Peyer's patch (tissue), 4 donors: ENCODE measurements around the gene MIEF2. TPM values are rescaled to one million over a fixed set of nuclear protein-coding genes. Genes with fewer than 3 reads are reported as not detected.
A peak's percentile ranks its signal among the peaks of the same experiment; 100 is the strongest.

Experiments
- DNase-seq, 3 donors: peaks; one replicate each; pipeline ENCODE4 v3.0.0-alpha.2; 2017 to 2019
- H3K27ac ChIP-seq, 4 donors: fragments of 200-600 bp; sonication (generic); one replicate each; pipeline ENCODE4 v1.5.1; 2016 to 2019
- H3K27me3 ChIP-seq, 2 donors: fragments of 200-600 bp; sonication (generic); one replicate each; pipeline ENCODE4 v1.5.1; 2019
- H3K36me3 ChIP-seq, 3 donors: fragments of 200-600 bp; sonication (generic); one replicate each; pipeline ENCODE4 v1.5.1; 2016 to 2019
- H3K4me1 ChIP-seq, 4 donors: fragments of 200-600 bp; sonication (generic); one replicate each; pipeline ENCODE4 v1.5.1; 2016 to 2019
- H3K4me3 ChIP-seq, 4 donors: fragments of 200-600 bp; sonication (generic); 1 replicate in 3 of 4; 2 replicates in 1 of 4; pipeline ENCODE4 v1.5.1; 2016 to 2019; ENCODE audit warnings: mild to moderate bottlenecking in 1 of 4
- H3K9me3 ChIP-seq, 4 donors: fragments of 200-600 bp; sonication (generic); one replicate each; pipeline ENCODE4 v1.5.1; 2016 to 2019; ENCODE audit warnings: mild to moderate bottlenecking in 1 of 4
- POLR2A ChIP-seq, 2 donors: fragments of 450-650 bp; IDR thresholded peaks; one replicate each; pipeline ENCODE4 v1.5.1; 2017; ENCODE audit warnings: antibody characterized with exemption in 2 of 2, mild to moderate bottlenecking in 2 of 2, moderate library complexity in 2 of 2
- total RNA-seq, 4 donors: library from RNA; depleted of rRNA; stranded (reverse); fragments of >200 nt; gene quantifications; one replicate each; pipeline ENCODE4 v1.1.0, GENCODE V29; 2016
- TF ChIP-seq, protein P1 (sequence below), 6 experiments: fragments of 450-650 bp in 4 of 6; fragments of 200-600 bp in 2 of 6; sonication (generic) in 1 of 6; IDR thresholded peaks; one replicate each; pipeline ENCODE4 v1.5.1; 2017 to 2019; ENCODE audit warnings: antibody characterized with exemption in 6 of 6, mild to moderate bottlenecking in 3 of 6, moderate library complexity in 1 of 6

MIEF2 gene
- total RNA-seq, 4 donors from 2014 or later = 3.3 to 49.6 (median 22.9) TPM

DNA sequence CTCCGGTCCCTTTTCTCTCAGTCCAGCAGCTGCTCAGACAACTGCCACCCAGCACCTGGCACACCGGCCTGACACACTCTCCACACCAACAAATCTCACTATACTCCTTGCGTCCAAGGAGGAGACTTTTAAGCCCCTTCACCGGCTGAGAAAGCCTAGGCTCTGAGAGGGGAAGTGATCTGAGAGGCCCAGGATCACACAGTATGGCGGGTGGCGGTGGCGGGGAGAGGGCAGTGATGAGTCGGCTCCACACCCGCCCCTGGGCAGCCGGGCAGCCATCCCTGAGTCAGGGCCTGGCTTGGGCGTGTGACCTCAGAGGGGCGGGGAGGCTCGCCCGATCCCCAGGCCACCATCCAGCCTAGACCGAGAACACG, 2.5 kb upstream of the MIEF2 start:
- Histone ChIP-seq H3K4me3 (peak overlapping the region; percentile 84 to 99 (median 98)), H3K9me3 (no peaks in the 10 kb centered on the region), H3K4me1 (peaks cover 9 to 39% (median 18%) of the 10 kb centered on the region in 4 donors), H3K27ac (peak overlapping the region; percentile 95 to 98 (median 96)), H3K27me3 (no peaks in the 10 kb centered on the region), H3K36me3 (peaks cover 0 to 40% (median 0%) of the 10 kb centered on the region in 3 donors)
- peak; percentile 65 to 88 (median 84) for DNase-seq
- TF ChIP-seq, protein P1, sequence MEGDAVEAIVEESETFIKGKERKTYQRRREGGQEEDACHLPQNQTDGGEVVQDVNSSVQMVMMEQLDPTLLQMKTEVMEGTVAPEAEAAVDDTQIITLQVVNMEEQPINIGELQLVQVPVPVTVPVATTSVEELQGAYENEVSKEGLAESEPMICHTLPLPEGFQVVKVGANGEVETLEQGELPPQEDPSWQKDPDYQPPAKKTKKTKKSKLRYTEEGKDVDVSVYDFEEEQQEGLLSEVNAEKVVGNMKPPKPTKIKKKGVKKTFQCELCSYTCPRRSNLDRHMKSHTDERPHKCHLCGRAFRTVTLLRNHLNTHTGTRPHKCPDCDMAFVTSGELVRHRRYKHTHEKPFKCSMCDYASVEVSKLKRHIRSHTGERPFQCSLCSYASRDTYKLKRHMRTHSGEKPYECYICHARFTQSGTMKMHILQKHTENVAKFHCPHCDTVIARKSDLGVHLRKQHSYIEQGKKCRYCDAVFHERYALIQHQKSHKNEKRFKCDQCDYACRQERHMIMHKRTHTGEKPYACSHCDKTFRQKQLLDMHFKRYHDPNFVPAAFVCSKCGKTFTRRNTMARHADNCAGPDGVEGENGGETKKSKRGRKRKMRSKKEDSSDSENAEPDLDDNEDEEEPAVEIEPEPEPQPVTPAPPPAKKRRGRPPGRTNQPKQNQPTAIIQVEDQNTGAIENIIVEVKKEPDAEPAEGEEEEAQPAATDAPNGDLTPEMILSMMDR (IDR thresholded peaks at IDR 0.05) = no peak
- peak; percentile 29 to 55 for TF ChIP-seq POLR2A (IDR thresholded peaks at IDR 0.05)

DNA sequence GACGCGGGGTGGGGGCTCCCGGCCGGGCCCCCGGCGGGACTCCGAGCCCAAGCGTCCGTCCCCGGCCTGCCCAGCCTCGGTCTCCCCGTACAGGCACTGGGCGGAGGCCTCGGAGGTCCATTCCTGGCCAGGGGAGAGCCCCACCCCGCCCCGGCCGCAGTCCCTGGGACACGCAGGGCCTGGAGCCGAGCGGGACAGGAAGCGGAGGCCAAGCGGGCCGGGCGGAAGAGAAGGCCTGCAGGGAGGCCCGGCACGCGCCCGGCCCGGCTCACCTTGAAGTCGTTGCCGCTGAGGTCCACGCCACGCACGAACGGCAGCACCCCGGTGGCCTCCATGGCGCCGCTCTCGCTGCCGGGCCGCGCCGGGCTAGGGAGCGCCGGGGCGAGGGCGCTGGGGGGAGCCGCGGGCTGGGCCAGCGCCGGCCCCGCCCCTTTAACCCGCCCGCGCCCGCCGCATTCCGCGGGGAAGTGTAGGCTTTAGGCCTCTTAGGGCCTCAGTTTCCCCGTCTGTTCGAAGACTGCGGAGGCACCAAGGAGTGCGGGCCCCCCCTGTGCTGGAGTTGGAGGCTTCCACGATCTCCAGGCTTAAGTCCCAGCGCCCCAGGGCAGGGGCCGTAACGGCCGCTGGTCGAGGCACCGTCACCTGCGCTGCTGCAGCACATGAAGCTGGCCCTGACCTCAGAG, 2.0 kb upstream of the MIEF2 start, which contains the start of gene FLII:
Gene FLII (minus strand): TSS at position 383 of the 683 bp plus-strand sequence. CDS start 48 bp downstream, at position 335.
- peak; percentile 50 to 81 (median 74) for DNase-seq
- Histone ChIP-seq H3K4me3 (peak within 1 kb of the TSS; percentile 84 to 99 (median 98)), H3K9me3 (no peaks in the 10 kb centered on the region), H3K4me1 (peaks cover 9 to 39% (median 18%) of the 10 kb centered on the region in 4 donors), H3K36me3 (peaks cover 0 to 40% (median 0%) of the 10 kb centered on the region in 3 donors), H3K27me3 (no peaks in the 10 kb centered on the region), H3K27ac (peak within 1 kb of the TSS; percentile 95 to 98 (median 96))
- TF ChIP-seq, protein P1 (IDR thresholded peaks at IDR 0.05) = no peak
- peak; percentile 43 to 62 for TF ChIP-seq POLR2A (IDR thresholded peaks at IDR 0.05)

DNA sequence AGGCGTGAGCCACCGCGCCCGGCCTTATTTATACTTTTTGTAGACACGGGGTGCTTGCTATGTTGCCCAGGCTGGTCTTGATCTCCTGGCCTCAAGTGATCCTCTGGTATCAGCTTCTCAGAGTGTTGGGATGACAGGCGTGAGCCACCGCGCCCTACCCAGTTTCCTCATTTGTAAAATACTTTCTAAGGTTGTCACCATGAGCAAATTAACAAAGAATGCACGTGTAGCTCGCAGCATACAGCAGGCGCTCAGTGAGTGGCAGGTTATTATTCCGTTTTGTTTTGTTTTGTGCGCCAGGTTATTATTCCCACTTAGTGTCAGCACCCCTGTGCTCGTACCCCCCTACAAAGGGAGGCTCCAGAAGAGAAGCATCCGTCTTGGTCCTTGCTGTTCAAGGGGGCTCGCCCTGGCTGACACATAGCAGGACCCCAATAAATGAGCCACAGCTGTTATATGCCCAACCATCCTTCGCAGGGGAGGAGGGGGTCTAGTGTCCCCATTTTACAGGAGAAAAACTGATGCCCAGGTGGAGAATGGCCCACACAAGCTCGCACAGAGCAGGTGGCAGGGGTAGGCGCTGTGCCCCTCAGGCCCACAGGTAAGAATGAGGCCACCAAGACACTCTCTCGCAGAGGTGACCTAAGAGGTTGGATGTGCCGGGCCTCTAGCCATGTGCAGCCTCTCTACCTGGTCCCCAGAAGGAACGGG, 686 bp upstream of the MIEF2 start:
- H3K4me1 ChIP-seq = peaks cover 9 to 39% (median 18%) of the 10 kb centered on the region in 4 donors
- no peaks in the 10 kb centered on the region for H3K27me3 ChIP-seq
- peaks cover 0 to 40% (median 0%) of the 10 kb centered on the region in 3 donors for H3K36me3 ChIP-seq
- peak overlapping the region; percentile 89 to 96 (median 92) for H3K27ac ChIP-seq
- DNase-seq = no peak
- TF ChIP-seq, protein P1 (IDR thresholded peaks at IDR 0.05) = no peak
- no peak for TF ChIP-seq POLR2A (IDR thresholded peaks at IDR 0.05)
- peak overlapping the region; percentile 64 to 96 (median 85) for H3K4me3 ChIP-seq
- no peaks in the 10 kb centered on the region for H3K9me3 ChIP-seq

DNA sequence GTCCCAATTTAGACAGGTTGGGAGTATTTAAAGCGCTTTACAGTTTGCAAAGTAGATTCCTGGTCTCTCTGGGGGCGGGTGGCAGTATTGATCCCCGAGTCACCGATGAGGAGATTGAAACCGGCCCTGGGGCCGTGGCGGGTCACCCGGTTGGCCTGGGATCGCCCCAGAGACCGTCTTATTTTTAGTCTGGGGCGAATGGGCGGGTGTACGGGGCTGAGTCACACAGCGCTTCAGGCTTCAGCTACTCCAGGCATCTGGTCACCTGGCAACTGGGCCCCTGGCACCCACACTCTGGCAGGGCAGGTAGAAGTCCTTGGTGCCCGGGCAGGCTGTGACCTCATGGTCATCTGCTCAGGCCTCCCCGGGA, 669 bp downstream of the MIEF2 start:
- Histone ChIP-seq H3K27ac (peak overlapping the region; percentile 89 to 96 (median 92)), H3K36me3 (peaks cover 0 to 34% (median 0%) of the 10 kb centered on the region in 3 donors), H3K27me3 (no peaks in the 10 kb centered on the region), H3K4me3 (peak overlapping the region; percentile 64 to 96 (median 85)), H3K9me3 (no peaks in the 10 kb centered on the region), H3K4me1 (peaks cover 9 to 39% (median 18%) of the 10 kb centered on the region in 4 donors)
- peak; percentile 29 to 81 (median 70) for DNase-seq
- TF ChIP-seq POLR2A (IDR thresholded peaks at IDR 0.05) = no peak
- TF ChIP-seq, protein P1 (IDR thresholded peaks at IDR 0.05) = no peak

DNA sequence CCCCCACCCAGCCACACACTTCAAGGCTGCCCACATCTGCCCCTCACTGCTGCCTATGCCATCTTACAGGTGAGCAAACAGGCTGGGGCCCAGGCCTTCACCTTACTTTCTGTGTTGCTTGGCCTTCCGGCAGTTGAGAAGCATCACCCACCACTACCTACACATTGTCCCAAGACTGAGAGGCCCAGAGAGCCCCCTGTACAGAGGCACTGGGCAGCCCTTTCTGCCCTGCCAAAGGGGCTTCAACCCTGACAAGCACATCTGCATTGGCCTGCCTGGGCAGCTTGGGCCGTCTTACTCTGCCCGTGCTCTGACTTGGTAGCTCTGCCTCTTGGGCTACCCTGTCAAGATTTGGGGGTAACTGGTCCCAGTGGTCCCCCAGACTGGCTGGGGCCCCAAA, 1.2 kb downstream of the MIEF2 start:
- H3K4me1 ChIP-seq = peaks cover 9 to 35% (median 17%) of the 10 kb centered on the region in 4 donors
- no peaks in the 10 kb centered on the region for H3K27me3 ChIP-seq
- TF ChIP-seq, protein P1 (IDR thresholded peaks at IDR 0.05) = no peak
- no peak for TF ChIP-seq POLR2A (IDR thresholded peaks at IDR 0.05)
- H3K4me3 ChIP-seq = peak overlapping the region in 3 of 4 donors; percentile 64 to 96 (median 91)
- H3K36me3 ChIP-seq = peaks cover 0 to 28% (median 0%) of the 10 kb centered on the region in 3 donors
- H3K27ac ChIP-seq = peak overlapping the region in 2 of 4 donors; percentile 94 to 96
- DNase-seq = peak in 1 of 3 donors; percentile 43
- H3K9me3 ChIP-seq = no peaks in the 10 kb centered on the region
